Measurements from ENCODE around the gene PPFIBP1. TPM values are rescaled to one million over a fixed set of nuclear protein-coding genes. Genes with fewer than 3 reads are reported as not detected.

Gene PPFIBP1
- total RNA-seq, 1 experiment from 2014 or later = 55.8 TPM

Other genes starting within 250 kb of the PPFIBP1 start
- gene BMAL2, start 191.4 kb upstream of the PPFIBP1 start, total RNA-seq (2014; rRNA removed; shearing (Covaris generic); ENCODE audit: low replicate concordance) = 19.6 and 23.5 TPM in 2 replicates
- 0.78 TPM in 1 of 2 replicates, not detected in the other for gene SMCO2, start 77.5 kb upstream of the PPFIBP1 start, total RNA-seq (2014; rRNA removed; shearing (Covaris generic); ENCODE audit: low replicate concordance)
- not detected in 2 replicates for gene REP15, start 172.2 kb downstream of the PPFIBP1 start, total RNA-seq (2014; rRNA removed; shearing (Covaris generic); ENCODE audit: low replicate concordance)
- gene MRPS35, start 186.6 kb downstream of the PPFIBP1 start, total RNA-seq (2014; rRNA removed; shearing (Covaris generic); ENCODE audit: low replicate concordance) = 59.5 and 64.1 TPM in 2 replicates